Activated gamma-delta T cell (primary cell): ENCODE measurements around the gene PPP1CA.

Experiments used
- DNase-seq: peaks from one replicate; lab custom pipeline; 2025; lab: John Stamatoyannopoulos, UW

The PPP1CA gene

DNA sequence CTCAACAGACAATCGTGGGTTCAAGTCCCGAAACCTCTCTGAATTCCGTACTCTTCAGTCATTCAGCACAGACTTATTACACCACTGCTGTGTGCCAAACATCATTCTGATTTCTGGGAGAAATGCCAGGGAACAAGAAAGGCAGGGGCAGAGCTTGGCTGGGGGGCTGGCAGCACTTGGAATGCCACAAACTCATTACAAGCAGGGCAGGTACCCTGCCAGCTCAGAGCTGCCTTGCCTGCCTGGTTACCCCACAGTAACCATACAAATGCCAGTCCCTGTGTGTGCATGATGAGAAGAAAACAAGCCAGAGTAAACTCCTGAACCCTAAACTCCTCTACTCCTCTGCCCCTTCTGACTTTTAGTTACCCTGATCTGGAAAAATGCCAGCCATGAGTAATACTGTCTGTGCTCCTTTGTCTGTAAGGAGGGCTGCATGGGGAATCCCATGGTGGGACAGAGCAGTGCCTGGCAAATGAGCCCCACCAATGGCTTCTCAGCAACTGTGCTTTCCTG lies 16.7 kb downstream of the PPP1CA start:
- DNase-seq = no peak

DNA sequence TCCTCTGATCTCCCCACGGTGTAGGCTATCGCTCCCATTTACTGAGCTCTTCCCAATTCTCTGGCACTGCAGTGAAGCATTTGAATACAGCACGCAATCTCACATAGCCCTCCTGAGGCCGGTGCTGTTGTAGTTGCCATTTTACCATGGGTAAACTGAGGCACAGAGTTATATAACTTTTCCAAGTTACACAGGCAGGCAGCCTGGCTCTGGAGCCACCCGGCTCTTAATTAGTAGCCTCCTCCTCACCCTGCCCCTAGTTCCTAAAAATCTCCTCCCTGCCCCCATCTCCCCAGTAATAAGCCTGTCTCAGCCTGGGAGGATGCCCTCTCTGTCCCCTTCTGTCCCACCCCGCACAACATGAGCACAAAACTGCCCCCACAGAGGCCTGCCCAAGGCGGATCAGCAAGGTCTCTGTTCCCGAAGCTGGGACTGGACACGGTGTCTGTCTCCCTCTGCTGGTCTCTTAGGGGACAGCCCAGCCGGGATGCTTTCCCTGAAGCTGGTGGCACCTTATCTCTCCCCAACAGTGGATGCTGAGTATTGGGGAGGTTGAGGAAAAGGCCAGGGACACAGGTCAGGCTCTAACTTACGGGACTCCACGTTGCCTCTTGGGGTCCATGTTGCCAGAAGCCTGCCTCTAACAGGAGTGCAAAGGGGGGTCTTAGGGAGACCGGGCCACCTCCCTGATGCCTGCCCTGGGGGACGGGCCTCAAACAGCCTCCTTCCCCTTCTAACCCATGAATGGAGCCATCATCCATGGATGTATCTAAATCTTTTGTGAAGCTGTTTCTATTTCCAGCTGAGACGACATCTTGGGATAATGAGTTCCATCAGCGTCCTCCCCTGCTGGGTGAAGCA lies 19.2 kb downstream of the PPP1CA start:
- no peak for DNase-seq

DNA sequence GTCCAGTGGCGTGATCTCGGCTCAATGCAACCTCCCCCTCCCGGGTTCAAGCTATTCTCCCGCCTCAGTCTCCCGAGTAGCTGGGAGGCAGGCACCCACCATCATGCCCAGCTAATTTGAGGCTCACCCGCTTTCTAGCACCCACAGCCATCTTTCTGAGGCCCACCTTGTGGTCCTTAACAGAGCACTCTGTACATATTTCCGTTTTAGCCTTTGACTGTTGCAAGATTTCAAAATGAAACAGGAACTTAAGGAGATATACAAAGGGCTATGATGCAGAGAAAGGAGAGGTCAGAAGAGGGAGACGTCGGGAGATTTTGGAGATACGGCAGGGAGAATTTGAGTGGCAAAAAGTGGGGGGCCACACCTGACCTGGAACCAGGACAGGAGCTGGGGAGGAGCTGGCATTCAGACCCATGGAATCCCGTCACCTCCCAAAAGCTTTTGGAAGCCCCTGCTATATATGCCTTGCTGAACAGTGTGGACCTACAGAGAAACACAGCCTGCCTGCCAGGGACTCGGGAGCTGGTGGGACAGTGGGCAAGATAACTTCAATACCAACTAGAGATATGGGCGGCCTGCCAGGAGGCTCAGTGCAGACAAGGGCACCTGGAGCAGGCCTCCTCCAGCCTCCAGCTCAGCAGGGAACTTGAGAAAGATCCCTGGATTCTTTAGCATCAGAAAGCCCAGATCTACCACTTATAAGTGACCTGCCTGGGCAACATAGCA lies 20.2 kb downstream of the PPP1CA start:
- DNase-seq = no peak

DNA sequence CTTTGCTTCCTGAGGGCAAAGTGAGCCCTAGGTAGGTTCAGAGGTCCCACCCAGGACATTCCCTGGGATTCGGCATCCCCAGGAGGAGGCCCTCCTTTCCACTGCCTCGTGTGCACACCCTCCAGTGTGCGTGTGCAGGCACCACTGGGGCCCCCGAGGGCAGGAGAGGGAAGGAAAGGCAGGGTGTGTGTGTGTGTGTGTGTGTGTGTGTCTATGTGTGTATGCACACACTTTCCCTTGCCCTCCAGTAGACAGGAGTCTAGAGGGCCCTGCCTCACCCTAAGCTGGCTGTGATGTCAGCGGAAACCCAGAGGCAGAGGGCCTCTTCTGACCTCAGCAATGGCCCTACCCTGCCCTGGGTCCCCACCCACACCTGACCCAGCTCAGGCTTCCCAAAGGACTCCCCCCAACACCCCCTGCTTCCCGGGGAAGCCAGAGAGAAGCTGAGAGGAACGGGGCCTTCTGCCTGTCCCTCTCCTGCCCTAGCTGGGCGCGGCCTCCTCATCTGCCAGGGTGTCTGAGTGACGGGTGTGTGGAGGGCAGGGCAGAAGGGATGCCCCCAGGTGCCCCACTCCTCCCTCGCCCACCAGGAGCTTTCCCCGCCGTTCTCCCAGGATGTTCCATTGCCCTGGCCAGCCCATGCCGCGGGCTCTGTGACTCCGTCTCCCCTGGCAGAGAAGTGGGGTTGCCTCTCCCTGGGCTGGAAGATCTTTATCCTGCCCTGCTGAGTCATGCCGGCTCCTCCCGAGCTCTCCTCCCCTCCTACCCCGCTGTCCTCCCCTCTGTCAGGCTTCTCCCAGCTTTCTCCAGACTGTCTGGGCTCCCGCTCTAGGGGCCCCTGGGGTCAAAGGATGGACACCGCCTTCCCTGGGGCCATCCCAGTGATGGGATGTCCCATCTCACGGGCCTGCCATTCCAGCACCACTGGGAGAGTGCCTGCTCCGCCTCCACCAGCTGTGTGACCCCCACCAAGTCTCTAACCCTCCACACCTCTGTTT lies 22.3 kb downstream of the PPP1CA start:
- no peak for DNase-seq

DNA sequence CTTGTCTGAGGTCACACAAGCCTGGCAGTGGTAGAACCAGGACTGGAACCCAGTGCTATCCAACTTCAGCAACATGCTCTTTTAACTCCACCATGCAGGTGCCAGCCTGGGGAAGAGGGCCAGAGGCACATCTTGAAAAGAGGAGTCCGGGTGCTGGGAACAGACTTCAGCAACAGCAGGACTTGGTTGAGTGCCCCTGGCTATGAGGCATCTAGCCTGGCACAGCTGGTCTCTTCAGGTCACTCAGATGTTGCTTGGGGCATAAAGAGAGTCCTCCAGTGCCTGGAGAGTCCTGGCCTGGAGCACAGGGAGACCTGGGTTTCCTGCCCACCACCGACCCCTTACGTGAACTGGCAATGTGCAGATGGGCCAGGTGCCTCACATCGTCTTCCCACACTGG lies 23.1 kb downstream of the PPP1CA start:
- DNase-seq = no peak

DNA sequence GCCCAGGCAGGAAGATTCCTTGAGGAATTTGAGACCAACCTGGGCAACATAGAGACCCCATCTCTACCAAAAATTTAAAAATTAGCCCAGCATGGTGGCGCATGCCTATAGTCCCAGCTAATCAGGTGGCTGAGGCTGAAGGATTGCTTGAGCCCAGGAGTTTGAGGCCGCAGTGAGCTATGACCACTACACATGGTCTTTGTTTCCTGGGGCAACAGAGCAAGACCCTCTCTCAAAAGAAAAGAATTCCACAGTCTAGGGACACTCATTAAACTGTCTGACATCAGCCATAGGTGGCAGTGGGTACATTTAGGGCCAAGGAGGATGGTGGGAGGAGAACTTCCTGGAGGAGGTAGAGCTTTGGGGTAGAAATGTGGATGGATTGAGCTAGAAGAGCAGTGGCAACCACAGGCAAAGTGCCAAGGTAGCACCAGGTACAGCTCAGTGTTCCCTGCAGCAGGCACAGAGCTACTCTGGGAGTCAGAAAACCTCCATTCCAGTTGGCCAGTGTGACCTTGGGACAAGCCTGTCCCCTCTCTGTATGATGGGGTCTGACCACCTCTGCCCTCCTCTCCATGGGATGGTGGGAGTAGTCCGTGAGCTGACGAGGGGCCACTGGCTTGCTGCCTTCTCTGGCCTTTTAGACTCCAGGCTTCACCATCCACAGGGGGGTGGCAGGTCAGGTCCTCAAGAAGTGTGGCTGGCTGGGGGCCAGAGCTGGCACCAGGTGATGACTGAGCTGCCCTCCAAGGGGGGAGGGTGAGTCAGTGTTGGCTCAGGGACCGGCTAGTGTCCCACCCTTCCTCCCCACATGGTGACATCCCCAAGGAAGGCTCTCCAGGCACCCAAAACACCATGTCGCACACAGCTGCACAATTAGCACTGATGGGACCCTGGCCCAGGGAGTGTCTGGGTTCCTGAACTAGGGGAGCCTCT lies 24.5 kb downstream of the PPP1CA start:
- no peak for DNase-seq

DNA sequence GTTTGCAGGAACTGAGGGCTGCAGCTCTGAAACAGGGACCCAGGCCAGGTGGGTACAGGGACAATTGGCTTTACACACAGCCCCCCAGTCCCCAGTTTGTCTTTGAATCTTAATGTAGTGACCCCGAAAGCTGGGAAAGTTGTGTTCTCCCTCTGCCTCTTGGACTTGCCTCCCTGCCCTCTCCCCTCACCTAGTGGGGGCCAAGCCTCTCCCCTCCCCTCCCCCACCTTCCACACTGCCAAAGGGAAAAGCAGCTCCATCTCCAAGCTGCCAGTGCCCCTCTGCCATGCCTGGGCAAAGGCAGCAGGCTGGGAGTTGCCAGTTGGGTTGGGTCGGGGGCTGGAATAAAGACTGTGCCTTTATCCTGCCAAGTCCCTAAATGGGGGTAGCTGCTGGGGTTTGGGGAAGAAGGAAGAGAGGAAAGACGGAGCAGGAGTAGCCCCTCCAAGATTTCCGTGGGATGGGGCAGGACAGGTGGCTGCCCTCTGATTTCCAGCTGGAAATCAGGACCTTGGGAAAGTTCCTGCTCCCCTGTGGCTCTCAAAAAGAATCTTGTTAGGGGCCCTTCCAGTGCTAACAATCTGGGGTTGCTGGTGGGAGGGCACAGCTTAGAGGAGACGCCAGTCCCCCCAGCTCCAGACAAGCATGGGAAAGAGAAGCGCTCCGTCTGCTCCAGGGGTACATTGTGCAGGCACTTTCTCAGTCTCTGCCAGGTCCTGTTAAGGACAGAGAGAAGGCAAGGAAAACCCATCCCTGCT lies 25.4 kb downstream of the PPP1CA start:
- DNase-seq = no peak

DNA sequence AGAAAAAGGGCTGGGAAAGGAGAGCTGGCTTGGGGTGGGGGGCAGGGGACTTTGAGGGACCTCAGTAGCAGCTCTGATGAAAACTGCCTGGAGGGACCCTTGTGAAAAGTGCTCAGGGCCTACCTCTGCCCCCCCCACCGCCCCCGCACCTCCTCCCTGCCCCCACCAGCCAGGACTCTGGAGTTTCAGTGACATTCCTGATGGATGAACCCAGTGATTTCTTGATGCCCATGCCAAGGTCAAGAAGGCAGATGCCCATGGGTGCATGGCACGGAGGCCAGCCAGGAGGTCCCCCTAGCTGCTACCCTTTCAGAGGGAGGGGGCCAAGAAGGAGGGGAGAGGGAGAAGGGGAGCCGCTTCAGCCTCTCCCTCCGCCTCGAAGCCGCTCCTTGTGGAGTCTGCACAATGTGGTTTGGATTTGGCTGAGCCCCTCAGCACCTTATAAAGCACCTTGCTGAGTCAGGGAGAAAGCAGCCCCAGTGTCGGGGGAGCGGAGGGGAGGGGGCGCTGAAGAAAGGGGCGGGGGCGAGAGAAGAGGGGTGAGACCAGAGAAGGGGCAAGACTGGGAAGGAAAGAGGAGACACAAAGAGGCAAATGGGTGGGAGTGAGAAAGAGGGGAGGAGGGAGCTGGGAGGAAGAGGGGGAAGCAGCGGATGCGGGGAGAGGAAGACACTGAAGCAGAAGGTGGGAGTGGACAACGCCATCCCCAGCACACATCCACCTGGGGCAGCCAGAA lies 26.2 kb downstream of the PPP1CA start:
- no peak for DNase-seq

DNA sequence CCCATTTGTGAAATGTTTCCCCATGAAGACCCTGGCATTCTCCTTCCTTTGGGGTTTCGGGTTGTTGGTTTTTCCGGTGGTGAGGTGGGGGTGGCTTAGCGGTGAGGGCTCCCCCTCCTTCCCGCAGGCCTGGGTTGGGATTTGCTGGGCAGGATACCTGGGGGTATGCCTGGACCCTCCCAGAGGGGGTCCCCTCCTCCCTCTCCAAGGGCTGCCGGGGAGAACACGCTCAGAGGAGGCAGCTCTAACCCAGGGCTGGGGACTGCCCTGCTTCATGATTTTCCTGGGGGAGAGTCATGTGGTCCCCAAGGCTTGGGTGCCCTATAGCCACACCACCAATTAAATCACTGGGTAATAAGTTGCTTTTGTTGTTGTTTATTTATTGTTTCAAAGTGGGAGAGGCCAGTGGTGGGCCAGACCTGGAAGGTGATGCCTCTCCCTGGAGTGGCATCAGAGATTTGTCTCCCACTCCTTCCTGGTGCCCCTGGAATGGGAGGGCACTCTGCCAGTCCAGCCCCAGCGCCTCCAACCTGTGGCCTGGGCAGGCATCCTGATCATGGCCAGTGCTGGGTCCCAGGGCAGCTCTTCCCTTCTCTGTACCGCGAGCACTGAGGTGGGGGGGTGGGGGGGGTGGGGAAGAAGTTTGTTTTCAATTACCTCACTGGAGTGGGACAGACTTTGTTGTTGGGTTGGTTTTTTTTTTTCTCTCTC lies 26.9 kb downstream of the PPP1CA start:
- DNase-seq = no peak

DNA sequence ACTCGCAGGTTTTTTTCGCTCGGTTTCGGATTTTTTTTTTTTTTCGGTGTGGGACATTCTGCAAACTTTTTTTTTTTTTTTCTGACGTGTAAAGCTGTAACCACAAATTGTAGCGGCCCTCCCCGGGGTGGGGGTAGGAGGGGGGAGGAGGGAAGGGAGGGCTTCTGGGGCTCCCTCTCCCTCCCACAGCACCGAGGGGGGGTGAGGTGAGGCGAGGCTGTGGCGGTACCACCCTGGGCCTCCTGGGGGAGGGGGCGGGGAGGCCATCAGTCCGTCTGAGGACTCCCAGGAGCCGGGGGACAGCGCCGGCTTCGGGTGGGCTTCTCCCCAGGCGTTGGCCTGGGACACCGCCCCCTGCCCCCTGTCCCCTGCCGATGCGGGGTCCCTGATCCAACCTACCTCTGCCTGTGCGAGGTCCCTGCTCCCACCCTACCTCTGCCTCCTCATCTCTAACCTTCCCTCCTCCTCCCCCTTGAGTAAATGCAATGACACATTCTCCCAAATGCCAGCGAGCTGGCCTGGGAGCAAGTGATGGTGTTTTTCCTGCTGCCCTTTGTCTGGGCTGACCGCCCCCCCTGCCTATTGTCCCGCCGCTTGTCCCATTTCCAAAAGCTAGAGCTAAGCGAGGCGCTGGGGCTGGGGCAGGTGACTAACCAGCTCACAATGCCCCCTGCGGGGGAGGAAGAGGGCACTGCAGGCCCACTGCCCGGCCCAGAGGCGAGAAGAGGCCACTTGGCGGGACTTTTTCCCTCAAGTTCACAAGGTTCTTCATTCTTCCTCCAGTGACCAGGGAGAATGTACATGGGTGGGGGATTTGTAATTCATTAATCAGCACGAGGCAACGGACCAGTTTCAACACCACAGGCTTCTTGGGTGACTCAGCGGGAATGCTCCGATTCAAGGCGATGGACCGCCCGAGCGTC lies 27.7 kb downstream of the PPP1CA start:
- peak; percentile 62 for DNase-seq

DNA sequence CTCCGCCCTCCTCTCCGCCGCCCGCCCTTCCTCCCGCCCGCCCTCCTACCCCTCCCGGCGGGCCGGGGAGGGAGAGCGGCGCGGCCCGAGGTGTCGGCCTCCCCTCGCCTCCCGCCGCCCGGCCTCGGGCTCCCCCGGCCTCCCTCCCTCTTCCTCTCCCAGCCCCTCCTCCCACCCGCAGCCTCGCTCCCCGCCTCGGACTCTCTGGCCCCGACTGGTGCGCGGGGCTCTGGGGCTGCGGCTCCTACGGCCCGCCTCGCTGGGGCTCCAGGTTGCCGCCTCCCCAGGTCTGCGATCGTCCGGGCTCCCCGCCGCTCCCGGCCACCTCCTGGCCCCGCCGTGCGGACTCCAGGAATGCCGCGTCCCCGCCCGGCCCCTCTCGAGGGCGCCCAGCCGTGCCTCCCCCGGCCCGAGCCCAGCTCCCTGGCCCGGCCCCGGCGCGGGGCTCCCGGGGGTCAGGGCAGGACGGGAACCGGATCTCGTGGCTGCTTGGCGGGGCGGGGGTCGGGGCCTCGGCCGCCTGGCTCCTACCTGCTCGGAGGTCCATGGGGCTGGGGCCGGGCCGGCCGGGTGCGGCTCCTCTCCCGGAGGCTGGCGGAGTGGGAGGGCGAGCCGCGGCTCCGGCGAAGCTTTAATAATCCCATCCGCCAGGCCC lies 28.5 kb downstream of the PPP1CA start, which contains the start of gene CLCF1:
Gene CLCF1, minus strand, starts transcription at position 606 of the 655 bp plus-strand sequence. Its CDS starts 59 bp downstream, at position 547.
- peak; percentile 53 for DNase-seq

DNA sequence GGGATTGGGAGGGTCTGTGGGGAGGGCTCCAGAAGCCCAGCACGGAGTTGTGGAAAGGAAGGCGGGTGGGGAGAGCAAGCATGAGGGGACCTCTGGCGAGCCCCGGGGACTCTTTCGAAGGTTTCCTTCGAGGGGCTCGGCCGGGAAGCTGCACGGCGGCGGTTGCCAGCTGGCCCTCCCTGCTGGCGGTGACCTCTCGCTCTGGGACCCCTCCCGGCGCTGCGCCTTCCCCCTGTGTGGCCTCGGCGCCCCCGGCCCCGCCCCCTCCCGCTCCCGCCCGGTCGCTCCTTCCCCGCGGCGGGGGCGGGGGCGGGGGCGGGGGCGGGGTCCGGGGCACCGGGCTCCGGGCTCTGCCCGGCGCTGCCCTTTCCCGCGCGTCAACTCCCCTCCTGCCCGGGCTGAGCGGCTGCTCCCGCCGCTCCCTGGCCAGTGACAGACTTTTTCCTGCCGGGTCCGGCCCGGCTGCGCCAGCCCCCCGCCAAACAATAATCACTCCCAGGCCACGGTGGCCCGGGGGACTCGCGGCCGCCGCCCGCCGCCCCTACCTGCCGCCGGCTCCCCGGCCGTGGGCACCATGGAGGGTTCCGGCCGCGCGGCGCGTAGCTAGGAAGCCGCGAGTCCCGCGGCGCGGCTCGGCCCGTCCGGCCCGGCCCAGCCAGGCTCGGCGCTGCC lies 29.2 kb downstream of the PPP1CA start:
- DNase-seq = peak; percentile 36

DNA sequence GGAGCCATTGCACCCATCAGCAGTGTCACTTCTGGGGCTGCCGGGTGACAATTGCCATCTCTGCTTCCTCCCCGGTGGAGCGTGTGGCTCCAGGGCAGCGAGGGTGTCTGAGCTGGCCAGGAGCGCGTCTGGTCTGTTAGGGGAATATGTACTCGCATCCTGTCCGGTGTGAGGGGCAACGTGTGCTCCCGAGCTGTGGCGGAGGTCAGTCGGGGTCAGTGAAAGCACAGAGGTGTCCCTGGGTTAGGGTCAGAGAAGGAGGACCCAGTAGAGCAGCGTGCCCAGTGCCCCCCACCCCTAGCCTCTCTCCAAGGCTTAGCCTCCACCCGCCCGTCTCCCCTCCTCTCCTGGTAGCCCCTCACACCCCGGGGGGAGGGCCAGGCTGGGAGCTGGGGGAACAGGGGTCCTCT lies 29.7 kb downstream of the PPP1CA start:
- no peak for DNase-seq

DNA sequence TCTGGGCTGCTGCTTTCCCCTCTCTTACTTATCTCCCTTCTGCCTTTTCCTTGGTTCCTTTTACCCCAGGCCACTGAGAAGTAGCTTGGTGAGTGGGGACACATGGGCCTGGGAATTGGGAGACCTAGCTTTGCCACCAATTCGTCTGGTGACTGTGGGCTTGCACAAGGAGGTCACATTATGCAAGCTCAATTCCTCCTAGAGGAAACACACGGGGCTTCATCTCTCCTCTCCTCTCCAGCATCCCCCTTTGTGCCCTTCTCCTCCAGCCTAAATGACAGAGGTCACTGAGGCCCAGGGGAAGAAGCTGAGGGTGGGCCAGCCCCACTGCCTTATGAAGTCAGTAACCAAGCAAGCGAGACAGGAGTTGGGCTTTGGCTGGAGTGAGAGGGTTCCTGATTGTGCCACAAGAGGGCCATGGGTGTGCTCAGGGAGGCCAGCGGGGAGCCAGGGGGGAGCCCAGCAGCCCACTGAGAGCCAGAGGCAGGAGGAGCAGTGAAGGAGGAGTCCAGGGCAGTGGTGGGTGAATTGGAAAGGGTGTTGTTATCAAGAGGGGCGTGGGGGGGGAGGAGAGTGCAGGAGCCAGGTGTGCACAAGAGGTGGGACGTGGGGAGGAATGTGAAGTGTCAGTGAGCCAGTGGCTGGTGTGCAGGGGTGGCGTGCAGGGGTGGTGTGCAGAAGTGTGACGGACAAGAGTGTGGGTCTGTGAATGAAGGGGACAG lies 30.3 kb downstream of the PPP1CA start:
- no peak for DNase-seq

DNA sequence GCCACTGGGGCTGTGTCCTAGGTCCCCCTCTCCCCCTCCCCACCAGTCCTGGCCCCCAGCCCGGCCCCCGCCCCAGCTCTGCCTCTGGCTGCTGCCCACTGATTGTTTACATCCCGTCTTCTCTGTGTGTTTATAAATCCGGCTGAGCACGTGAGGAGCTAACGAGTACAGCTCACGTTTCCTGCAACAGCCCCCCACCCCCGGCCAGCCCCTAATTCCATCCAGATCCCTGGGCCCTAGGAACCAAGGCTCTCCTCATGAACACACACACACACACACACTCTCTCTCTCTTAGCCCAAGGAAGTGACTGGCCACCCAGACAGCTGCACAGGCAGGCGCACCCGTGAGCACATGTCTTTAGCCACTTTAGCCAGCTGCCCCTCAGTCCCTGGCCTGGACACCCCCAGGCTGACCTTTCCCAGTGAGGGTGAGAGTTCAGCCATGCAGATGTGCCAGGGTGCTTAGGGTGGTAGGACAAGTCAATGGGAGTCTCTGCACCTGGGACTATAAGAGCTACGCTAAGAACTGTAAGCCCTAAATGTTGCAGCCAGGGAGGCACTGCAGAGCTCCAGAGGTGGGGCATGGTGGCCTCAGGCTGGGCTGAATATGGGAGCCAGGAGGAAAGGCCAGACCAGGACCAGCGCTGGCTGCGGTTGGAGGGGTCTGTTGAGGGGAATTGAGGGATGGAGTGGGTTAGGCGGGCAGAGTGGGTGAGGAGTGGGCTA lies 31.1 kb downstream of the PPP1CA start:
- DNase-seq = no peak
